Measurements from ENCODE around the gene RNF166. TPM values are rescaled to one million over a fixed set of nuclear protein-coding genes. Genes with fewer than 3 reads are reported as not detected.
A peak's percentile ranks its signal among the peaks of the same experiment; 100 is the strongest.
"Not testable (repeated sequence)": the region's sequence is repeated elsewhere in the genome, so short reads cannot be mapped to it uniquely, and the experiment has no call there.

RNF166 gene
- total and polyA plus RNA-seq, 11 donors, result 9.3 to 28.5 (median 15.4) TPM

DNA sequence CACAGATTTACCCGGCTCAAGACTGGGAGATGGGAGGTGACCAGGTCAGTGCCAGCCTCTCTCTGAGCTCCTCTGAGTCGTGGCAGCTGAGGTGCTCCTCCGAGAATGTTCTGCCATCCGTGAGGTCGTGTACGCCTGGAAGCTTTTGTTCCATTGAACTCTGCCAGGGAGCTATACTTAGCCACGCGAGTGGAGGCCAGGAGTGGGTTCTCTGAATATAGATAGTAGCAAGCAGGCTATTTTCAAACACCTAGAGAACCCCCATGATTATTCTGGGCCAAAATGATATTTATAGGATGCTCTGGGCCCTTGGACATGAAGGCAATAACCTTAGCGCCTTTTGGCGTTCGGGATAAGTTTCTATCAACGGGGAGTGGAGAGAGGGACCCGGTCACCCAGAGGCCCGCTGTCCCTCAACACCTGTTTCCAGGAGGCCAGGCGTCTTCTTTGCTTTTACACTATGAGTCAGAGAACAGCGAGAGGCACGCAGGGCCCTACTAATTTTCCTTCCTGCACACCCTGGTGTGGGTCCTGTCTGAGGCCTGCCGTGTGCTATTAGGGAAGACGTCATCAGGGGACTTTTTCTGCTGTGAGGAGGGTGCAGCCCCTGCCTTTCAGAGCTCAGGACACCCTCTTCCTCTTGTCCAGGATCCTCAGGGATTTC, 32.4 kb downstream of the RNF166 start:
- Histone ChIP-seq H3K4me1 (peaks cover 0 to 50% (median 14%) of the 10 kb centered on the region in 12 donors), H3K36me3 (peaks cover 0 to 10% (median 0%) of the 10 kb centered on the region in 9 donors), H3K9me3 (no peaks in the 10 kb centered on the region), H3K27me3 (peaks cover 0 to 9% (median 0%) of the 10 kb centered on the region in 9 donors), H3K4me3 (no peak overlapping the region), H3K27ac (peak overlapping the region in 11 of 12 donors; percentile 2 to 89 (median 70))
- TF ChIP-seq POLR2A (IDR thresholded peaks at IDR 0.05), result no peak
- TF ChIP-seq, protein P1, sequence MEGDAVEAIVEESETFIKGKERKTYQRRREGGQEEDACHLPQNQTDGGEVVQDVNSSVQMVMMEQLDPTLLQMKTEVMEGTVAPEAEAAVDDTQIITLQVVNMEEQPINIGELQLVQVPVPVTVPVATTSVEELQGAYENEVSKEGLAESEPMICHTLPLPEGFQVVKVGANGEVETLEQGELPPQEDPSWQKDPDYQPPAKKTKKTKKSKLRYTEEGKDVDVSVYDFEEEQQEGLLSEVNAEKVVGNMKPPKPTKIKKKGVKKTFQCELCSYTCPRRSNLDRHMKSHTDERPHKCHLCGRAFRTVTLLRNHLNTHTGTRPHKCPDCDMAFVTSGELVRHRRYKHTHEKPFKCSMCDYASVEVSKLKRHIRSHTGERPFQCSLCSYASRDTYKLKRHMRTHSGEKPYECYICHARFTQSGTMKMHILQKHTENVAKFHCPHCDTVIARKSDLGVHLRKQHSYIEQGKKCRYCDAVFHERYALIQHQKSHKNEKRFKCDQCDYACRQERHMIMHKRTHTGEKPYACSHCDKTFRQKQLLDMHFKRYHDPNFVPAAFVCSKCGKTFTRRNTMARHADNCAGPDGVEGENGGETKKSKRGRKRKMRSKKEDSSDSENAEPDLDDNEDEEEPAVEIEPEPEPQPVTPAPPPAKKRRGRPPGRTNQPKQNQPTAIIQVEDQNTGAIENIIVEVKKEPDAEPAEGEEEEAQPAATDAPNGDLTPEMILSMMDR (IDR thresholded peaks at IDR 0.05), result no peak
- DNase-seq (peak in 3 of 5 donors; percentile 63 to 85 (median 84)), ATAC-seq (peak; percentile 87 to 91 (median 88))
- intact Hi-C loops (cut with DNase I), result no loop called here
- WGBS, 4 donors, result 52 to 65% (median 59%) methylated on average over 19 of the region's 19 CpGs

DNA sequence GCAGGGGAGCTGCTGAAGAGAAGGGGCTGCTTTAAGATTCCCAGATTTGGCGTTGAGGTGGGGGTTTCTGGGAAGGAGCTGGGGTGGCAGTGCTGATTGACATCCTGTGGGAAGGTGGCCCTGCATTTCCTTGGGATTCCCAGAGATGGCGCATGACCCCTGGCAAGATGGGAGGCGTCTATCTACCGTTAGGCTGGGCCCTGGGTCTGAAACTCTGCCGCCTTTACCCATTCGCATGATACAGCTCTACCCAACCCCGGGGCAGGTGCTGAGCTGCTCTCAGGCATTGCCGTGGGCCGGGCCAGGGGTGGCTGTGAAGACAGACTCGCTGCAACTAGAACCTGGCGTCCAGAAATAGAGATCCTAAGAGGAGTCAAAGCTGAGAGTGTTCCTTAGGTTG, 33.4 kb downstream of the RNF166 start:
- TF ChIP-seq, protein P1 (IDR thresholded peaks at IDR 0.05), result peak in 2 of 12 donors; percentile 9 to 13
- TF ChIP-seq POLR2A (IDR thresholded peaks at IDR 0.05), result no peak
- ATAC-seq (peak in 3 of 4 donors; percentile 5 to 19 (median 13)), DNase-seq (no peak)
- Histone ChIP-seq H3K27me3 (no peaks in the 10 kb centered on the region), H3K4me3 (no peak overlapping the region), H3K4me1 (peaks cover 0 to 46% (median 14%) of the 10 kb centered on the region in 12 donors), H3K9me3 (no peaks in the 10 kb centered on the region), H3K27ac (peak overlapping the region in 7 of 12 donors; percentile 50 to 89 (median 70)), H3K36me3 (no peaks in the 10 kb centered on the region)
- 48 to 59% (median 57%) methylated on average over 11 of the region's 11 CpGs for WGBS, 4 donors
- intact Hi-C loops (cut with DNase I), result no loop called here

DNA sequence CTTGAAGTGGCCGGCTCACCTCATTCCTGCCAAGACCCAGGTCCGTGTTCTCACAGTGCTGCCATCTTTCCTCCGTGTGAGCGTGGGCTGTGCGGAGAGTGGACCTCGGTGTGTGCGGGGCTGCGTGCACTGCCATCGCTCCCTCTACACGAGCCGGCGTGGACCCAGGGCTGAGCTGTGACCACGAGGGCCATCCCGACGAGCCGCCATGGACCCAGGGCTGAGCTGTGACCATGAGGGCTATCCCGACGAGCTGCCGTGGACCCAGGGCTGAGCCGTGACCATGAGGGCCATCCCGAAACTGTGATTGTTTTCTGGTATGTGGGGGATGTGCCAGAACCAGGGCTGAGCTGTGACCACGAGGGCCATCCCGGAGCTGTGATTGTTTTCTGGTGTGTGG, 34.4 kb downstream of the RNF166 start:
- ATAC-seq, result peak in 1 of 4 donors; percentile 60
- no peak for TF ChIP-seq POLR2A (IDR thresholded peaks at IDR 0.05)
- TF ChIP-seq, protein P1 (IDR thresholded peaks at IDR 0.05), result no peak
- Histone ChIP-seq H3K4me1 (peaks cover 0 to 46% (median 14%) of the 10 kb centered on the region in 12 donors), H3K4me3 (no peak overlapping the region), H3K27me3 (no peaks in the 10 kb centered on the region), H3K9me3 (no peaks in the 10 kb centered on the region), H3K36me3 (no peaks in the 10 kb centered on the region), H3K27ac (peak overlapping the region in 2 of 12 donors; percentile 34 to 89)
- intact Hi-C loops (cut with DNase I), result no loop called here
- 76 to 92% (median 81%) methylated on average over 14 to 23 of the region's 23 CpGs for WGBS, 4 donors
- no peak for DNase-seq

DNA sequence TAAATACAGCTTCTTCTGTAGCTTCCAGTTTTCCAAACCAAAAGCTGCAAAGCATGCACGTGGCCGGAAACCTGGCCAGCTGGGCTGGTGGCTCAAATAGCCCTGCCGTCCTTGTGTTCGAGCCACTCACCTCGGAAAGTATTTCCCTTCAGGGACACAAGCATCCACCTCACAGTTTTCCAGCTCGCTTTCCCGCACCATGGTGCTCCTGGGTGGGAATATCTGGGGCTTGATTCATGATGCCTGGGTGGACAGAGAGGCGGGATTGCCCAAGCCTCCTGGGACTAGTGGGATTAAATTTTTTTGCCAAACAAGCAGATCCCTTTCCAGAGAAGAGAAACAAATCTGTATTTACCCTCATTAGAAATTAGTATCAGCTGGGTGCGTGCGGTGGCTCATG, 36.2 kb downstream of the RNF166 start:
- DNase-seq, result no peak
- H3K27me3 ChIP-seq, result no peaks in the 10 kb centered on the region
- intact Hi-C loops (cut with DNase I), result no loop called here
- ATAC-seq, result no peak
- WGBS, 4 donors, result 79 to 92% (median 83%) methylated on average over 10 of the region's 10 CpGs
- no peak overlapping the region for H3K27ac ChIP-seq
- peaks cover 0 to 37% (median 17%) of the 10 kb centered on the region in 12 donors for H3K4me1 ChIP-seq
- no peak overlapping the region for H3K4me3 ChIP-seq
- peaks cover 0 to 3% (median 0%) of the 10 kb centered on the region in 9 donors for H3K36me3 ChIP-seq
- no peaks in the 10 kb centered on the region for H3K9me3 ChIP-seq
- no peak for TF ChIP-seq POLR2A (IDR thresholded peaks at IDR 0.05)
- TF ChIP-seq, protein P1 (IDR thresholded peaks at IDR 0.05), result no peak

DNA sequence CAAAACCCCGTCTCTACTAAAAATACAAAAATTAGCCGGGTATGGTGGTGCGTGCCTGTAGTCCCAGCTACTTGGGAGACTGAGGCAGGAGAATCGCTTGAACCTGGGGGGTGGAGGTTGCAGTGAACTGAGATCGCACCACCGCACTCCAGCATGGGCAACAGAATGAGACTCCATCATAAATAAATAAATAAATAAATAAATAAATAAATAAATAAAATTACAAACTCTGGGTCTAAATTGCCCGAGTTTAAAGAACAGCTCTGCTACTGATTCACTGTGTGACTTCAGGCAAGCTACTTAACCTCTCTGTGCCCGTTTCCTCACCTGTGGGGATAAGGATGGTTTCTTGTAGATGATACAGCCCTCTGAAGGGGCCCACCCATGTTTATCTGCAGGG, 36.7 kb downstream of the RNF166 start:
- intact Hi-C loops (cut with DNase I); H3K27me3 ChIP-seq; H3K9me3 ChIP-seq; H3K4me3 ChIP-seq; DNase-seq; ATAC-seq; H3K27ac ChIP-seq; H3K36me3 ChIP-seq: not testable (repeated sequence)
- H3K4me1 ChIP-seq, result peaks cover 0 to 37% (median 20%) of the 10 kb centered on the region in 12 donors
- WGBS, 4 donors, result 90 to 95% (median 93%) methylated on average over 8 of the region's 8 CpGs
